CD4-positive, alpha-beta T cell treated with Interleukin-6 for 4 hours (primary cell): ENCODE measurements around the gene PKN2.
"Not testable (repeated sequence)": the region's sequence is repeated elsewhere in the genome, so short reads cannot be mapped to it uniquely, and the experiment has no call there.

Source experiments
- DNase-seq: peaks from one replicate; pipeline ENCODE4 v3.0.0-alpha.2; 2020; ENCODE audit warnings: mixed read lengths

The PKN2 gene

GRCh38 chr1:88680911-88681622 is 3.0 kb upstream of the PKN2 start:
- DNase-seq: no peak

- peak; percentile 63 for DNase-seq
These were observed 597 bp downstream of the PKN2 start for GRCh38 chr1:88684482-88685258.

GRCh38 chr1:88685259-88685620 is 1.2 kb downstream of the PKN2 start:
- no peak for DNase-seq

DNA sequence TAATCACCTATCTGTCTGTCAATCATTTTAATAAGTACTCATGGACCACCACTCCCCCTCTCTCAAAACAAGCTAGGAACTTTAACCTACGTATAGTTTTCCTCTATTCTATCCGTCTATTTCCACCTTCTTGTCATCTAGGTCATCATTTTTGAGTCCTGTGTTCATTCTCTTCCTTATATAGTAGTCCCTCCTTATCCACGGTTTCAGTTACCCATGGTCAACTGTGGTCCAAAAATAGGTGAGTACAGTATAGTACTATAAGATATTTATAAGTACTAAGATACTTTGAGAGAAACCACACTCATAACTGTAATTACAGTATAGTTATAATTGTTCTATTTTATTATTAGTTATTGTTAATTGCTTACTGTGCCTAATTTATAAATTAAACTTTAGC is 7.5 kb downstream of the PKN2 start:
- DNase-seq: no peak

GRCh38 chr1:88695781-88696180 is 11.7 kb downstream of the PKN2 start:
- DNase-seq: no peak

DNA sequence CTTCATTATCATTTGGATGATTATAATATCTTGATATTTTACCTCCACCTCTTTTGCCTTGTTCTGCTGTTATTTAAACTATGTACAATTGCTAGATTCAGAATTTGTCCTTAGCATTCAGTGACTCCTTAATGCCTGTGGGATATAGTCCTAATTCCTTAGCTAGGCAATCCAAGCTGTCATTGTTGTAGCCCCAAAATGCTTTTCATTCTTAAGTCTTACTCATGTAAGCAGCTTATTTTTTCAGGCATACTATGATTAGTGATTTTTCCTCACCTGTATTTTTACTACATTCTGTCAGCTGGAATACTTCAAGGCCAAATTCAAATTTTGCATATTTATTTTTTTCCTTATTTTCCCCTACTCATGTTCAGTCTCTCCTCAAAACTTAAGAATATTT is 13.4 kb downstream of the PKN2 start:
- no peak for DNase-seq

DNA sequence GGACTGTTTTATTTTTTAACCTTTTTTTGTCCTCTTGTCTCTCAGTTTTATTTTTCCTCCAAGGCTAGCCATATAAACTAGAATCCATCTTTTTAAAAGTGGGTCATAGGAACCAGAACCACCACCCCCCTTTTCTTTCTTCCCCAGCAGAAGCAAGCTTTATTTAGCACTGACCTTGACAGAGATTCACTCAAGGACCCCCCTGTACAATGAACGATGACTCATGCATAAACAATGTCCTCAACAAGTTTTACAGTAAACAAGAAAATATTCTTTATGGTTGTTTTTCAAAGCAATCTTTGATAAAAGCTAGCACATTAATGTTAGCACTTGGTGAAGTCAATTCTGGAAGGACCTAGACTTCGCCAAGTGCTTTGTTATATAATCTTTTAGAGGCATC is 14.1 kb downstream of the PKN2 start:
- no peak for DNase-seq

- DNase-seq: no peak
These were observed 14.7 kb downstream of the PKN2 start for GRCh38 chr1:88698764-88699163.

GRCh38 chr1:88700425-88701013 is 16.4 kb downstream of the PKN2 start:
- DNase-seq: no peak

DNA sequence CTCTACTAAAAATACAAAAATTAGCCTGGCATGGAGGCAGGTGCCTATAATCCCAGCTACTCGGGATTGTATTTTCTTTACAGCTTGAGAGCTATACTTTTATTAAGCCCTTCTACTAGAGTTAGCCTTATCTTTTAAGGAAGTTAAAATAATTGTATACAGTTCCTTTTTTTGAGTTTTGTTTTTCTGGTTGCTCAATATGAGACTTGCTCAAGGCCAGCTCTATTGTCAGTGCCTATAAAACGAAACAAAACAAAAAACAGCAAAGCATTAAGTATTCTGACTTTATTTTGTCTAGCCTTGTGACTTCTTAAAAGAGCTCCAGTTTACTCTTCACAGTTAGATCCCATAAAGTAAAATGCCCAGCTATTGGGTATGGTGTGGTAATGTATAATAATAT is 17.2 kb downstream of the PKN2 start:
- DNase-seq: no peak

DNA sequence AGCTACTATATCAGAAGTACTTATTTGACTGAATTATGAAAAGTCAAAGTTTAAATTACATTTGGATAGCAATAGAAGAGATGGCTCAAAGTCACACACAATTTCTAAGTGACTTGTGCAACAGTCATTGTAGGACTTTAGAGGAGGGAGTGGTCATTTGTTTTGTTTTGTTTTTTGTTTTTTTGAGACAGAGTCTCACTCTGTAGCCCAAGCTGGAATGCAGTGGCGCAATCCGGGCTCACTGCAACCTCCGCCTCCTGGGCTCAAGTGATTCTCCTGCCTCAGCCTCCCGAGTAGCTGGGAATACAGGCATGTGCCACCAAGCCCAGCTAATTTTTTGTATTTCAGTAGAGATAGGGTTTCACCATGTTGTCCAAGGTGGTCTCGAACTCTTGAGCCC is 17.7 kb downstream of the PKN2 start:
- DNase-seq: not testable (repeated sequence)

DNA sequence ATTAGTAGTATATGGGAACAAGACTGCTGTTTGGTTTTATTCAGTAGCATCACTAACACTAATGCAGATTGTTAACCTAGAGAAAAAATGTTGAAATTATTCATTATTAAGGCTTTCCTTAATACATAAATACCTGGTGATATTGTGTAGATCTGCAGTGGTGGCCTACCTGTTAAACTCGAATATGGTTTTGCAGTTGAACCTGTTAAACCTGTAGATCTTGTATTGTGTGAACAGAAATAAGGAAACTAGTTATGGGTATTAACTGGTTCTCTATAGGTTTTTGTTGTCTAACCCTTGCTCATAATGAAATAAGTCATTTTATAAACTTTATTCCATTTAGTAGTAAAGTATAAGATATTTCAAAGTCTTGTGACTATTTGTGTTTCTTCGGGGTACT is 23.9 kb downstream of the PKN2 start:
- DNase-seq: no peak

- not testable (repeated sequence) for DNase-seq
These were observed 28.8 kb downstream of the PKN2 start for GRCh38 chr1:88712907-88713306.

DNA sequence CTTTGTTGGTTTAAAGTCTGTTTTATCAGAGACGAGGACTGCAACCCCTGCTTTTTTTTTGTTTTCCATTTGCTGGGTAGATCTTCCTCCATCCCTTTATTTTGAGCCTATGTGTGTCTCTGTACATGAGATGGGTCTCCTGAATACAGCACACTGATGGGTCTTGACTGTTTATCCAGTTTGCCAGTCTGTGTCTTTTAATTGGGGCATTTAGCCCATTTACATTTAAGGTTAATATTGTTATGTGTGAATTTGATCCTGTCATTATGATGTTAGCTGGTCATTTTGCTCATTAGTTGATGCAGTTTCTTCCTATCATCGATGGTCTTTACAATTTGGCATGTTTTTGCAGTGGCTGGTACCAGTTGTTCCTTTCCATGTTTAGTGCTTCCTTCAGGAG is 32.5 kb downstream of the PKN2 start:
- not testable (repeated sequence) for DNase-seq

DNA sequence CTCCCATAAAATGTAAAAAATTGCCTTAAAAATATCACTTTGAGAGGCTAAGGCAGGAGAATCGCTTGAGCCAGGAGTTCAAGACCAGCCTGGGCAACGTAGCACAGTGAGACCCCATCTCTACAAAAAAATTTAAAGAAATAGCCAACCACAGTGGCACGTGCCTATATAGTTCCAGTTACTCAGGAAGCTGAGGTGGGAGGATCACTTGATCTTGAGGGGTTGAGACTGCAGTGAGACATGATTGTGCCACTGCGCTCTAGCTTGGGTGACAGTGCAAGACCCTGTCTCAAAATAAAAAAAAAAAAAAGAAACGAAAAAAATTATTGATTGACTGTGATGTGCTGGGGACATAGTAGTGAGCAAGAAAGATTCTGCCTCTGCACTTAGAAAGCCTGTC is 38.4 kb downstream of the PKN2 start:
- DNase-seq: peak; percentile 19

GRCh38 chr1:88726697-88727096 is 42.6 kb downstream of the PKN2 start:
- DNase-seq: no peak

DNA sequence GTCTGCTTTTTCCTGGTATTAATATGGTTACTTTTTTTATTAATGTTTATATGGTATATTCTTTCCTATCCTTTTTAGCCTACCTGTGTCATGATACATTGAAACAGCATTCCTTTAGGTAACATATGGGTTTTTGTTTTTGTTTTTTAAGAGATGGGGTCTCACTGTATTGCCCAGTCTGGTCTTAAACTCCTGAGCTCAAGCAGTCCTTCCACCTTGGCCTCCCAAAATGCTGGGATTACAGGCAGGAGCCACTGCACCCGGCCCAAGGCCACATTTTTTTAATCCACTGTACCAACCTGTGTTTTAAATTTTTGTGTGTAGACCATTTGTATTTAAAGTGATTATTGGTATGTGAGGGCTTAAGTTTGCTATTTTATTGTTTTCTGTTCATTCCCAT is 43.1 kb downstream of the PKN2 start:
- no peak for DNase-seq

DNA sequence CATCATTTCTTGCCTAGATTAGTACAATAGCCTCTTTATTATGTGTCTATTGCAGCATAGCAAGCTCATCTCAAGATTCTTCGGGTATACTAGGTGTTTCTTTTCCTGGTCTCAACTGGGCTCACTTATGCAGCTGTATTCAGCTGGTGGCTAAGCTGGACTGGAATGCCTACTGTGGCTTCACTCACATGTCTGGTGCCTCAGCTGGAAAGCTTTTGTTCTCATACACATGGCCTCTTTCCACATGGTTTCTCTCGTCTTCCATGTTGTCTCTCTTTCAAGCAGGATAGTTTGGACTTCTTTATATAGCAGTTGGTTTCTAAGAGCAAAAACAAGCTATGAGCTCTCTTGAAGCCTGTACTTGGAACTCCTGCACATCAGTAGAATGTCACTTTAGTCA is 45.2 kb downstream of the PKN2 start:
- DNase-seq: no peak

GRCh38 chr1:88730132-88730675 is 46.1 kb downstream of the PKN2 start:
- no peak for DNase-seq

DNA sequence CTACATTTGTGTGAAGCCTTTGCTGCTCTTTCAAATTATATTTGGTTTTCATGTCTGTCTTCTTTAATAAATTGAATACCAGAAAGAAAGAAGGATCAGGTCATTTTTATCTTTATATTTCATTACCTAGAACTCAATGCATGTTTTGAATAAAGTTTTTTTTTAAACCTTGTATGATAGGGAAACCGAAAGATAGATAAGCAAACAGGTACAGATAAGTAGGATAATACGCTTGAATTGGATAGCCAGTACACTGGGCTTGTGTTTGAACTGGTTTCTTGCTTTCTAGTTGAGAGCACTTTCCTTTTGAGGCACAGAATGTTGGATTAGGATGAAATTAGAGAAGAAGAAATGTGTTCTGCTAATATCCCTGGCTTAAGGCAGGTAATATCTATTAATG is 46.9 kb downstream of the PKN2 start:
- DNase-seq: no peak

DNA sequence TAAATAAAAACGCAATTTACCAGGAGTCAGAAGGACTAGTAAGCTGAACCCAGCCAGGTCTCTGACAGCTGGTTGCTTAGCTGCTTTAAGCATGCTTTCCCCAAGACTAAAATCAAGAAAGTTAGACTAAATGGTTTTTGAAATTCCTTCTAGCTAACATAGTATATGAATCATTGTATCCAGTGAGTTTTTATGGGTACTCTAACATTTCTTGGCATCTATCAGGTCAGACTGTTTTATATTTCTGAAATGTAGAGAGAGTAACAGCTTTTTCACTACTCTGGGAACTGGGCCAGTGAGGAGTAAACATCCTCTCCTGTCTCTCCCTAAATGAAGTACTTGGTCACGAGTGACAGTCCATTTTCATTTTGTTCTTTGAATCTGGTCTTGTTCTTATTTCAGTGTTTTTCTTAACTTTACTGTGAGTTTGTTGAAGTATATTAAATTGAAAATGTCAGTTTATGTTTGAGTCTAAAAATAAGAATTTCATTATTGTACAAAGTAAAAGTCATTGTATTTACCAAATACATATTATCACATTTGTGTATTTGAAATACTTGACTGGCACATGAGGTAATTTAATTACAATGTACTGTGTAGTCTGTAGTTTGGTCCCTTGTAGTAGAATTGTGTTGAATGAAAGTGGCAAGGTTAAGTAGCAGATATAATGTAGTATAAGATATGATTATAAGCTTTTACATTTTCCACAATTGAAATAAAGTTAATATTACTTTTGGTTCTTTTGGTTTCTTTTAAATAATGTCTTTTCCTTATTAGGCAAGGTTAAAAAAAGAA is 47.6 kb downstream of the PKN2 start:
- DNase-seq: no peak

GRCh38 chr1:88735382-88735781 is 51.3 kb downstream of the PKN2 start:
- DNase-seq: no peak

DNA sequence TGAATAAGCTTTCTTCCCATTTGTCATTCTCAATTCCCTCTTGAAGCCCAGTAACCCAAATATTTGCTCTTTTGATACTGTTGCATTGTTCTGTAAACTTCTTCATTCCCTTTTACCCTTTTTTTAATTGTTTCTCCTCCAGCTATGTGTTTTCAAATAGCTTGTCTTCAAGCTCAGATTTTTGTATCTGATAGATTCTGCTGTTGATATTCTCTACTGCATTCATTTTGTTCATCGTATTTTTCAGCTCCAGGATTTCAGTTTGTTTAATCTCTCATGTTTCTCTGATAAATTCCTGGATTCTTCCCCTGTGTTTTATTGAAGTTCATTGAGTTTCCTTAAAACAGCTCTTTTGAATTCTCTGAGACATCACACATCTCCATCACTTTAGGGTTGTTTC is 51.8 kb downstream of the PKN2 start:
- DNase-seq: no peak
